GM21367 (cell line): ENCODE measurements around the gene SIX5.
A peak's percentile ranks its signal among the peaks of the same experiment; 100 is the strongest.
"Not testable (repeated sequence)": the region's sequence is repeated elsewhere in the genome, so short reads cannot be mapped to it uniquely, and the experiment has no call there.

Source experiments
- ATAC-seq: cut with Tn5 transposase; IDR thresholded peaks from one replicate; pipeline ENCODE4 v1.9.1; 2021; ENCODE audit not compliant: unreplicated experiment

The SIX5 gene

DNA sequence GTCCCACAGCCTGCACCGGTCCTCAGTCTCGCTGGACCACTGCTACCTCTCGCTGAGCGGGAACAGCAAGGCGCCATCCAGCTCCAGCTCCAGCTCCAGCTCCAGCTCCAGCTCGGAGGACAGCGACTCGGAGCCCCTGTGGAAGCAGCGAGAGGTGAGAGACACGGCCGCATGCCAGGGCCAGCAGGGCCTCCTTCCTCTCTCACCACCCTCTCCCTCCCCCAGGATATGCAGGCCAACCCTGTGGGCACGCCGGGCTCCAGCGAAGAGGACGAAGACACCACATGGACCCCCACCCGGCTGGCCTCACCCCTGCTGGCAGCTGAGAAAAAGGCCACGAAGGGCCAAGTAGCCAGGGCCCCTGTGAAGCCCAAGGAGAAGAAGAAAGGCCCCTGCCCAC is 7.3 kb downstream of the SIX5 start:
- no peak for ATAC-seq

- no peak for ATAC-seq
Measured at GRCh38 chr19:45758921-45759320, 10.1 kb downstream of the SIX5 start.

GRCh38 chr19:45757695-45758094 is 11.4 kb downstream of the SIX5 start:
- ATAC-seq = no peak

DNA sequence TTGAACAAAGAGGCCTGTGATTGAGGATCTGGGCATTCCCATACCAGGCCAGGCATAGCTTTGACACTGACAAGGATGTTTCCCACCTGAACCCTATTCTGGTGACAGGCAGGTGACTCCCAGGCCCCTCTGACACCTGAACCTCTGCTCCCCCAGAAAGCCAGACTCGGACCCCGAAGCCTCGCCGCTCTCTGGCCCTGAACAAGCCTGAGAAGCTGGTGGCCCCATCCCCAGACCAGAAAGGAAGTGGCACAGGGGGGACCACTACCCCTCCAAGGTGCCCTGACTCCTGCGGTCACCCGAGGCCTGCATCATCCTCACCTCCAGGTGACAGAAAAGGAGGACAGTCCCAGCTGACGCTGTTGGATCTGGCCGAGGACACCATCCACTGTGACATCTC is 14.7 kb downstream of the SIX5 start:
- no peak for ATAC-seq

DNA sequence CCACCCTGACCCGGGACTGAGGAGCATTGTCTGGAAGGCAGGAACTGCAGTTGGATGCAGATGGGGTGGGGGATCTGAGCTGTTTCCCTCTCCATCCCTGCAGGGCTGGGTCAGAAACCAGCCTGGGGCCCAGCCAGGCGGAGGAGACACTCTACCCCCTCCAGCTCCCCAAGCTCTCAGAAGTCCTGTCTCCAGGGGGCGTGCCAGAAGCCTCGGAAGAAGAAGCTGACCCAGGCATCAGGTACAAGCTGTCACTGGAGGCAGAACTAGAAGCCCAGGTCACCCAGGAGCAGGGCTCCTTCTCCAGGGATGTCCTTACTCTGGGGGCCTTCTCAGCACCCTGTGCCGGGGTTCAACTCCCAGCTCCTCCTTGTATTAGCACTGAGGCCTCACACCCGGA is 15.5 kb downstream of the SIX5 start:
- ATAC-seq = no peak

DNA sequence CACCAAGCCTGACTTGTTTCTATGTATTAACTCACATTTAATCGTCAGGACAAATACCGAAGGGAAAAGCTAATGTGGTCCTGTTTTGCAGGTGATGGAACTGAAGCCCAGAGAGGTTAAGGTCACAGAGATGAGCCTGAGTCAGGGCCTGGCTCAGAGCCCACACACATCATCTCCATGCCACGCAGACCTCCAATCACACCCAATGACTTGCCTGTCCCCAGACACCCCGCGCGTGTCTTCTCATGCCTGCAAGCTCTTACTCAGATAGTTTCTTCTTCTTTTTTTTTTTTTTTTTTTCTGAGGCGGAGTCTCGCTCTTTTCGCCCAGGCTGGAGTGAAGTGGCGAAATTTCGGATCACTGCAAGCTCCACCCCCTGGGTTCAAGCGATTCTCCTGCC is 16.4 kb downstream of the SIX5 start:
- no peak for ATAC-seq

DNA sequence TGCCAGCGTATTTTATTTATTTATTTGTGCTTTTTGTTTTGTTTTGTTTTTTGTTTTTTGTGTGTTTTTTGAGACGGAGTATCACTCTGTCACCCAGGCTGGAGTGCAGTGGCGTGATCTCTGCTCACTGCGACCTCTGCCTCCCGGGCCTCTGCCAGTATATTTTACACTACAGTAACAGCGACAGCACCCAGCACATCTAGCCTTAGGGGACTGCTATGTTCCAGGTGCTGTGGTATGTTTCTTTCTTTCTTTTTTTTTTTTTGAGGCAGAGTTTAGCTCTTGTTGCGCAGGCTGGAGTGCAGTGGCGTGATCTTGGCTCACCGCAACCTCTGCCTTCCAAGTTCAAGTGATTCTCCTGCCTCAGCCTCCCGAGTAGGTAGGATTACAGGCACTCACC is 17.6 kb downstream of the SIX5 start:
- not testable (repeated sequence) for ATAC-seq

DNA sequence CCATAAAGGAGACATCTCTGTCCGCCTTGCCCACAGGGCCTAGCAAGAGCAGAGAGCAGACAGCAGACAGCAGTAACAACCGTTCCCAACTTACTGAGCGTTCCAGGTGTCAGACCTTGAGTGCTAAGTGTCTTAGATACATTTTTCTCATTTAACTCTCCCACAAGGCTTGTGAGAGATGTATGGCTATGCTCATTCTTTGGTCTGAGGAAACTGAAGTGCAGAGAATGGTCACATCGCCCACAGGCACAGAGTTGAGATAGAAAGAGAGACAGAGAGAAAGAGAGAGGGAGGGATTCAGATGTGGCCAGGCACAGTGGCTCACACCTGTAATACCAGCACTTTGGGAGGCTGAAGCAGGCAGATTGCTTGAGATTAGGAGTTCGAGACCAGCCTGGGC is 21.5 kb downstream of the SIX5 start:
- ATAC-seq = no peak

DNA sequence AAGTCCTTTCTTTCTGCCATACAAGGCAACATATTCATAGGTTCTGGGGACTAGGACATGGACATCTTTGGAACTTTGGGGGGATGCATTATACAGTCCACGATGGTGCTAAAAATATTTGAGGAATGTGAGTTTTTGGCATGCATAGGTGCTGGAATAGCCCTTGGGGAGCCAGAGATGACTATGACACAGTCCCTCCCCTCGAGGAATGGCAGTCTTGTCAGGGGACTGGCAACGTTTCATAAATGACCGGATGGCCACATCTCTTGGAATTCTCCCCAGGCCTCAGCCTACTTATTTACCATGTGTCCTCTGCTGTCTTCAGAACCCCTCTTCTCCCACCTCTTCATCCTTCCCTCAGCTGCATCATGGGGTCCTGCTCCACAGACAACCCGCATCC is 22.2 kb downstream of the SIX5 start:
- ATAC-seq = no peak

DNA sequence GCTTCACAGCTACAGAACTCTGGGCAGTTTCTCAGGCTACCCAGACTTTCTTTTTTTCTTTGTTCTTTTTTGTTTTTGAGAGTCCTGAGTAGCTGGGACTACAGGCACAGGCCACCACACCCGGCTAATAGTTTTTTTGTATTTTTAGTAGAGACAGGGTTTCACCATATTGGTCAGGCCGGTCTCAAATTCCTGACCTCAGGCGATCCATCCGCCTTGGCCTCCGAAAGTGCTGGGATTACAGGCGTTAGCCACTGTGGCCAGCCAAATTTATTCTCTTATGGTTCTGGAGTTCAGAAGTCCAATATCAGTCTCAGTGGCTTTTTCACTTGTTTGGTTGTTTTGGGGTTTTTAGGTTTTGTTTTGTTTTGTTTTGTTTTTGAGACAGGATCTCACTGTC is 23.4 kb downstream of the SIX5 start:
- no peak for ATAC-seq

DNA sequence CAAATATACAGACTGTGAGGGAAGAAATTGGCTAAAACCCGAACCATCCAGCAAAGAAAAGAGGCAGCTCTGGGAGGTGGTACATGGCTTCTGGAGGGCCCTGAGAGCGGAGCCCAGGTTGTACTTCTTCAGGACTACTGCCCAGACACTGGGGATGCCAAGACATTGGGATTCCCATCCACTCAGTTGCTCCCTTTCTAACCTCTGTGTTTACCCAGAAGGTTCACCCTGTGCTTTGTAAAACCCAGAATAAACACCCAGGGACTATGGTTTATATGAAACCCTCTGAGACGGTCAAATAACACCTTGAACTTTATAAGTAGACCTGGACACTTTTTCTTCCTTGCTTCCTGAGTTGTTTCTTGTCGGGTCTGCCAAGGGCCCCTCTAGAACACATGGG is 26.1 kb downstream of the SIX5 start:
- ATAC-seq = no peak

DNA sequence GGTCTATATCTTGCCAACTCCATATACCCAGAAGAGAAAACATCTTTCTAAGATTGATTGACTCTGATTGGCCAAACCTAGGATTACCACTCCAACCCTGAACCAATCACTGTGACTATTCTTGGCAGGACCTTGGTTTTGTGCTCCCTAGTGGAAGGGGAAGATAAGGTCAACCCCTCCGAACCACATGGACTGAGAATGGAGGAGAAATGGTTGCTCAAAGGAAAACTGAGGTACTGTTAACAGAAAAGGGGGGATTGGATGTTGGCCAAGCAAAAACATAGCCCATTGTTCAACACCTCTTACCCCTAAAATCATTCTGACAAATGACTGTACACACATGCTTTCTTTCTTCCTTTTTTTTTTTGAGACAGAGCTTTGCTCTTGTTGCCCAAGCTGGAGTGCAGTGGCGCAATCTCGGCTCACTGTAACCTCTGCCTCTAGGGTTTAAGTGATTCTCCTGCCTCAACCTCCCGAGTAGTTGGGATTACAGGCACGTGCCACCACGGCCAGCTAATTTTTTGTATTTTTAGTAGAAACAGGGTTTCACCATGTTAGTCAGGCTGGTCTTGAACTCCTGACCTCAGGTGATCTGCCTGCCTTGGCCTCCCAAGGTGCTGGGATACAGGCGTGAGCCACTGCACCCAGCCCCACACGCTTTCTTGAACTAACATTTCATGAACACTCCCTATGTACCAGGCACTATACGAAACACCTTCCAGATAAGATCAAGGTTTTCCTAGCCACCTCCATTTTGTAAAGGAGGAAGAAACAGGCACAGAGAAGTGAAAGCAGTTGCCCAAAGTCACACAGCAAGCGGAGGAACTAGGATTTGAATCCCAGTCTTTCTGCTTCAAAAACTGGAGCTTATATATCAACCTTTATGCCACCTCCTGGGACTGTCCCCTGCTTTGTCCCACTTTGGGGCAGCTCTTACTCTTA is 29.3 kb downstream of the SIX5 start:
- no peak for ATAC-seq

GRCh38 chr19:45733160-45733810 is 35.8 kb downstream of the SIX5 start, which contains the start of gene MEIOSIN:
Gene MEIOSIN (plus strand): TSS chr19:45733439. CDS start chr19:45735377, 1,938 bp downstream.
- ATAC-seq = no peak

DNA sequence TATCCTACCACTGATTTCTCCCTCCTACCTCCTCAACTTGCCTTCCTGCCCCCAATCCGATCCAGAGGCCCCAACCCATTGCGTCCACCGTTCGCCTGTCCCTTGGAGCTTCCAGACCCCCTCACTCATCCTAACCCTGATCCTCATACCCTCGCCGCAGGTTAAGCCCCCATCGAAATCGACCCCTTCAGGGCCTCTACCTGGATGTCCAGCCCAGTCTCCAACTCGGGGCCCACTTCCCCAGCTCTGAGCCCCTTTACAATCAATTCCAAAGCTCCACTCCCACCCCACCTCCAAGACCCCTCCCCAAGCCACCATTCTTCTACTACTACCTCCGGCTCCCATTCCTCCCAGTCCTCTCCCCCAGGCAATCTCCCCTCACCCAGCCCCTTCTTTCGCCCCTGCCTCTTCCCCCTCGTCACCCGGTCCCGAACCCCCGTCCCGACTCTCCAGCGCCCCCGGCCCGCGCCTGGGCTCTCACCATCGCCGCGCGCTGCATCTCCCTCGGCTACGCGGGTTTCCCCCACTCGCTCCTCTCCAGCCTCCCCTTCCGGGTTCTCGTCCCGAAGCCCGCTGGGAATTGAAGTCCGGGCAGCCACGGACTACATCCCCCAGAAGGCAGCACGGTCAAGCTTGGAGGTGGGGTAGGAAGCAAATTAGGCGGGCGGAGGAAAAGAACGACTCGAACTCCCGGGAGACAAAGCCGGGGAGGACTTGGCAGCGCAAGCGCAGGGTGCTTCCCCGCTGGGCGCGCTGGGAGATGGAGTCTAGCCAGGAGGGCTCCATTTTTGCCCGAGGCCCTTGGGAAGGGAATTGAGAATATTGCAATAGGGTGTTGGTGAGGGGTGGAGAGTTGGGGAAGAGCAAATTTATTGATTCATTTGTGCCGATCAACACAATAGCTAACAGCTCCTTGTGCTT is 38.4 kb downstream of the SIX5 start, which contains the start of gene FBXO46:
Gene FBXO46, minus strand, starts transcription at position 529 of the 921 bp plus-strand sequence. CDS start 17,401 bp downstream, outside the sequence.
- ATAC-seq = peak; percentile 89

DNA sequence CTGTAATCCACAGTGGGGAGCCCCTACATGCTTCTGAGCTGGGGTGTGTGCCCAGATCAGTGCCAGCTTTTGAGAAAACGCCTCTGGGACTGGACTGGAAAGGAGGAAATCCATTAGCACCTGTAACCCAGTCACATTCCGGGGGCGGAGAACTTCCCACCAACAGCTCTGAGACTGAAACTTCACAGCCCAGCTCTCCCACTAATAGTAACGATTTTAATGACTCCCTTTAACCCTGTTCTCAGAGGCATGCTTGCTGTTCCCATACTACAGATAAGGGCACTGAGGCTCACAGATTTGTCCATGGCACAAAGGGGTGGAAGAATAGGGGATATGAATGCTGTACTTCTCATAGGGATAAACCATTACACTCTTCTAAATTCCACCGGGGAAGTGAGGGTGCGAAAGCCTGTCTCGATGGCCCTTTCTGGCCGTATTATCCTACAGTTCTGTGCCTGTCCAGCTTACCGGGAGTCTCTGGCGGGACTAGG is 39.2 kb downstream of the SIX5 start:
- no peak for ATAC-seq

GRCh38 chr19:45728683-45729082 is 40.4 kb downstream of the SIX5 start:
- ATAC-seq = not testable (repeated sequence)

GRCh38 chr19:45720065-45720464 is 49.0 kb downstream of the SIX5 start:
- not testable (repeated sequence) for ATAC-seq

DNA sequence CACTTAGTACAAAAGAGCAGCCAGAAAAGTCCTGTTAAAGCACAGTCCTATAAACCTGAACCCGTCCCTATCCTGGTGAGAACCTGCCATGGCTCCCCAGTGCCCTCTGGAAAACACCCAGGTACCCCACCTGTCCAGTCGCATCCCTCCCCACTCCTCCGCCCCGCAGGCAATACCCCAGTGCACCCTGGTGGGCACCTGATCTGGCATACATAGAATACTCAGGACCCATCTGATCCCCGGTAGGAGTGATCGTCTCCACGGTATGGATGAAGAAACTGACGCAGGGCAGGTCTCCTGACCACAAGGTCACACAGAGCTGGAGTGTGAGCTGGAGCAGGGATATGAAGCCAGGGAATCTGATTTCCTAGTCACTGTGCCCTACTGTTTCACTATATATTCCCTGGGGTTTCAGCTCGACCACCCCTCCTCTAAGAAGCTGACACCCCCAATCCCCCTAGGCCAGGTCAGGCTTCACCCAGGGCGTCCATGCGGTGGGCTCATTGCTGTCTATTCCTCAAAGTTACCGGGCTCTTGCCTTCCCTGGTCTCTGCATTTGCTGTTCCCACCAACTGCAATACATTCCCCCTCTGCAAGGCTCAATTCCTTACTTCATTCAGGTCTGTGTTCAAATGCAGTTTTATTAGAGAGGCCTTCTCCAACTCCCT is 50.9 kb downstream of the SIX5 start:
- ATAC-seq = no peak

- ATAC-seq = peak; percentile 77
Measured at GRCh38 chr19:45717131-45717982, 51.7 kb downstream of the SIX5 start.
